Lower lobe of right lung (tissue), 2 donors: ENCODE results near the gene CDRT4. TPM values are rescaled to one million over a fixed set of nuclear protein-coding genes. Genes with fewer than 3 reads are reported as not detected.

Experiments used
- ATAC-seq, 2 donors: fragments of 200-7000 bp; cut with Tn5 transposase; one replicate each; pipeline ENCODE4 v1.9.1; 2020 to 2022; ENCODE audit warnings: mild to moderate bottlenecking in 2 of 2, moderate library complexity in 2 of 2
- DNase-seq: peaks from one replicate; pipeline ENCODE4 v3.0.0-alpha.2; 2020
- H3K27ac ChIP-seq: fragments of 200-600 bp; one replicate; pipeline ENCODE4 v1.8.0; 2022
- H3K27me3 ChIP-seq: fragments of 200-600 bp; one replicate; pipeline ENCODE4 v1.8.0; 2022; ENCODE audit warnings: low read depth
- H3K36me3 ChIP-seq: fragments of 200-600 bp; one replicate; pipeline ENCODE4 v1.8.0; 2022; ENCODE audit warnings: mild to moderate bottlenecking
- H3K4me1 ChIP-seq: fragments of 200-600 bp; one replicate; pipeline ENCODE4 v1.8.0; 2022
- H3K4me3 ChIP-seq: fragments of 200-600 bp; one replicate; pipeline ENCODE4 v1.8.0; 2022; ENCODE audit warnings: mild to moderate bottlenecking
- H3K9me3 ChIP-seq: fragments of 200-600 bp; one replicate; pipeline ENCODE4 v1.8.0; 2022
- intact Hi-C: fragments of 100-400 bp; cut with DNase I; formaldehyde crosslinking; loops from one replicate; pipeline ENCODE4 v1.11.0; 2022
- total RNA-seq: library from RNA; stranded (reverse); fragmentation: NEBNext Ultra II Directional; extraction: Animal tissue kit (Norgen Biotek cat#: 25700); gene quantifications from one replicate; pipeline ENCODE4 v1.2.1, GENCODE V29; 2021
- TF ChIP-seq, protein P1 (sequence below): fragments of 200-600 bp; IDR thresholded peaks from one replicate; pipeline ENCODE4 v1.8.0; 2022; ENCODE audit warnings: antibody characterized with exemption, mild to moderate bottlenecking
- donor health status: DM: no; HTN: yes; CAD: no; lungs with severe emphysema.

Gene CDRT4
- total RNA-seq, 1 donor from 2014 or later, result 13.4 TPM

DNA sequence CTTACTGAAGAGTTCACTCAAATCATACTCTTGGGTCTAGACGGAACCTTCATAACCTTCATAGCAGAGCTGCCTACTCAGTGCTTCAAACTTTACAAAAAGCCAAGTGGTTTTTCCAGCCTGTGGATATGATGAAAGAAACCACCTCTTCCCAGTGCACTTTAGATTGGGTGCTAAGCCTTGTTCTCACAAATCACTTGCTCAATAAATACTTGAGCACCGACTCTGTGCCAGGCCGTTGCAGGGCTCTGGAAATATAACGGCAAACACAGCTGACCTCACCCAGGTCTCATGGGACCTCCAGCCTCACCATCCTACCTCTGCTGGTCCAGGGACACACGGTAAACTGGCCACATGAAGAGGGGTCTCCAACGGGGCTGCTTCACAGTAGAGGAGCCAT, 35.7 kb downstream of the CDRT4 start:
- DNase-seq, result no peak
- peak; percentile 33 to 73 for ATAC-seq
- TF ChIP-seq, protein P1, sequence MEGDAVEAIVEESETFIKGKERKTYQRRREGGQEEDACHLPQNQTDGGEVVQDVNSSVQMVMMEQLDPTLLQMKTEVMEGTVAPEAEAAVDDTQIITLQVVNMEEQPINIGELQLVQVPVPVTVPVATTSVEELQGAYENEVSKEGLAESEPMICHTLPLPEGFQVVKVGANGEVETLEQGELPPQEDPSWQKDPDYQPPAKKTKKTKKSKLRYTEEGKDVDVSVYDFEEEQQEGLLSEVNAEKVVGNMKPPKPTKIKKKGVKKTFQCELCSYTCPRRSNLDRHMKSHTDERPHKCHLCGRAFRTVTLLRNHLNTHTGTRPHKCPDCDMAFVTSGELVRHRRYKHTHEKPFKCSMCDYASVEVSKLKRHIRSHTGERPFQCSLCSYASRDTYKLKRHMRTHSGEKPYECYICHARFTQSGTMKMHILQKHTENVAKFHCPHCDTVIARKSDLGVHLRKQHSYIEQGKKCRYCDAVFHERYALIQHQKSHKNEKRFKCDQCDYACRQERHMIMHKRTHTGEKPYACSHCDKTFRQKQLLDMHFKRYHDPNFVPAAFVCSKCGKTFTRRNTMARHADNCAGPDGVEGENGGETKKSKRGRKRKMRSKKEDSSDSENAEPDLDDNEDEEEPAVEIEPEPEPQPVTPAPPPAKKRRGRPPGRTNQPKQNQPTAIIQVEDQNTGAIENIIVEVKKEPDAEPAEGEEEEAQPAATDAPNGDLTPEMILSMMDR, result no peak
- peaks cover 29% of the 10 kb centered on the region for H3K4me1 ChIP-seq
- no peak overlapping the region for H3K4me3 ChIP-seq
- no peaks in the 10 kb centered on the region for H3K36me3 ChIP-seq
- H3K27ac ChIP-seq, result peak overlapping the region; percentile 4
- H3K9me3 ChIP-seq, result no peaks in the 10 kb centered on the region
- H3K27me3 ChIP-seq, result no peaks in the 10 kb centered on the region
- intact Hi-C loops, result no loop called here

GRCh38 chr17:15431196-15431595, 36.2 kb downstream of the CDRT4 start:
- TF ChIP-seq, protein P1, result no peak
- Histone ChIP-seq H3K4me1 (peaks cover 23% of the 10 kb centered on the region), H3K27ac (no peak overlapping the region), H3K27me3 (no peaks in the 10 kb centered on the region), H3K4me3 (no peak overlapping the region), H3K9me3 (no peaks in the 10 kb centered on the region), H3K36me3 (no peaks in the 10 kb centered on the region)
- DNase-seq, result no peak
- peak in 1 of 2 donors; percentile 19 for ATAC-seq
- intact Hi-C loops, result no loop called here

DNA sequence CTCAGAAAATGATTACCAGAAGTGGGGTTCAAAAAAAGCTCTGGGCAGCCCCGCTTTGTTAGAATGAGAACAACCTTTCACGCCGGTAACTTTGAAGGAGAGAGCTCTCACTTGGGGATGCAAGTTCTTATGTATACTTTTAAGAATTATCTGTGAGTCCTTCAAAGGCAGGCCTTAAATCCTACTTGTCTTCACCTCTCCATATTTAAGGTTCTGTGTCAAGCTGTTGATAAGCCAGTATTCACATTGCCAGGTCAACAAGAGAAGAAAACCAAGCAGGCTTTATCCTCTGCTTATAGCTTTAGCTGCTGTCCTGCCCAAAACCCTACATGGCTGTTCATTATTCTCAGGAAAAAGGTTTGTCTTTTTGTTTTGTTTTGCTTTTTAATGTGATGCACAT, 42.9 kb downstream of the CDRT4 start:
- H3K36me3 ChIP-seq, result no peaks in the 10 kb centered on the region
- no peak for ATAC-seq
- H3K4me1 ChIP-seq, result no peaks in the 10 kb centered on the region
- H3K9me3 ChIP-seq, result no peaks in the 10 kb centered on the region
- no peak for DNase-seq
- TF ChIP-seq, protein P1, result no peak
- intact Hi-C loops, result no loop called here
- no peak overlapping the region for H3K4me3 ChIP-seq
- no peak overlapping the region for H3K27ac ChIP-seq
- no peaks in the 10 kb centered on the region for H3K27me3 ChIP-seq

- H3K4me1 ChIP-seq, result no peaks in the 10 kb centered on the region
- DNase-seq (no peak), ATAC-seq (no peak)
- H3K4me3 ChIP-seq, result no peak overlapping the region
- TF ChIP-seq, protein P1, result no peak
- no peaks in the 10 kb centered on the region for H3K9me3 ChIP-seq
- H3K27me3 ChIP-seq, result no peaks in the 10 kb centered on the region
- no peak overlapping the region for H3K27ac ChIP-seq
- H3K36me3 ChIP-seq, result no peaks in the 10 kb centered on the region
- intact Hi-C loops, result no loop called here
Observed at GRCh38 chr17:15422392-15422965, 44.9 kb downstream of the CDRT4 start.

- Histone ChIP-seq H3K4me3 (no peak overlapping the region), H3K27ac (no peak overlapping the region), H3K27me3 (no peaks in the 10 kb centered on the region), H3K4me1 (no peaks in the 10 kb centered on the region), H3K36me3 (no peaks in the 10 kb centered on the region), H3K9me3 (no peaks in the 10 kb centered on the region)
- ATAC-seq (no peak), DNase-seq (no peak)
- intact Hi-C loops, result no loop called here
- TF ChIP-seq, protein P1, result no peak
Observed at GRCh38 chr17:15418781-15419180, 48.6 kb downstream of the CDRT4 start.
